ENCODE data around the gene ENTPD1.
"Not testable (repeated sequence)": the region's sequence is repeated elsewhere in the genome, so short reads cannot be mapped to it uniquely, and the experiment has no call there.

DNA sequence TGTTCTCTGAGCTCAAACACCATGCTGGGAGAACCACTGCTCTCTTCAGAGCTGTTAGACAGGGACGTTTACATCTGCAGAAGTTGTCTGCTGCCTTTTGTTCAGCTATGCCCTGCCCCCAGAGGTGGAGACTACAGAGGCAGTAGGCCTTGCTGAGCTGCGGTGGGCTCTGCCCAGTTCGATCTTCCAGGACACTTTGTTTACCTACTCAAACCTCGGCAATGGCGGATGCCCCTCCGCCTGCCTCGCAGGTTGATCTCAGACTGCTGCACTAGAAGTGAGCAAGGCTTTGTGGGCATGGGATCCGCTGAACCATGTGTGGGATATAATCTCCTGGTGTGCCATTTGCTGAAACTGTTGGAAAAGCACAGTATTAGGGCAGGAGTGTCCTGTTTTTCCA, 21.7 kb downstream of the ENTPD1 start:
- not testable (repeated sequence) for TF ChIP-seq POLR2AphosphoS5 (IDR thresholded peaks at IDR 0.05); POLR2A (IDR thresholded peaks at IDR 0.05; ENCODE audit: low read depth)
- TF ChIP-seq, protein P1, sequence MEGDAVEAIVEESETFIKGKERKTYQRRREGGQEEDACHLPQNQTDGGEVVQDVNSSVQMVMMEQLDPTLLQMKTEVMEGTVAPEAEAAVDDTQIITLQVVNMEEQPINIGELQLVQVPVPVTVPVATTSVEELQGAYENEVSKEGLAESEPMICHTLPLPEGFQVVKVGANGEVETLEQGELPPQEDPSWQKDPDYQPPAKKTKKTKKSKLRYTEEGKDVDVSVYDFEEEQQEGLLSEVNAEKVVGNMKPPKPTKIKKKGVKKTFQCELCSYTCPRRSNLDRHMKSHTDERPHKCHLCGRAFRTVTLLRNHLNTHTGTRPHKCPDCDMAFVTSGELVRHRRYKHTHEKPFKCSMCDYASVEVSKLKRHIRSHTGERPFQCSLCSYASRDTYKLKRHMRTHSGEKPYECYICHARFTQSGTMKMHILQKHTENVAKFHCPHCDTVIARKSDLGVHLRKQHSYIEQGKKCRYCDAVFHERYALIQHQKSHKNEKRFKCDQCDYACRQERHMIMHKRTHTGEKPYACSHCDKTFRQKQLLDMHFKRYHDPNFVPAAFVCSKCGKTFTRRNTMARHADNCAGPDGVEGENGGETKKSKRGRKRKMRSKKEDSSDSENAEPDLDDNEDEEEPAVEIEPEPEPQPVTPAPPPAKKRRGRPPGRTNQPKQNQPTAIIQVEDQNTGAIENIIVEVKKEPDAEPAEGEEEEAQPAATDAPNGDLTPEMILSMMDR (IDR thresholded peaks at IDR 0.05): not testable (repeated sequence)

Data from esophagus muscularis mucosa (tissue), 3 donors.